ENCODE measurements around the gene THOC7.

The THOC7 gene

DNA sequence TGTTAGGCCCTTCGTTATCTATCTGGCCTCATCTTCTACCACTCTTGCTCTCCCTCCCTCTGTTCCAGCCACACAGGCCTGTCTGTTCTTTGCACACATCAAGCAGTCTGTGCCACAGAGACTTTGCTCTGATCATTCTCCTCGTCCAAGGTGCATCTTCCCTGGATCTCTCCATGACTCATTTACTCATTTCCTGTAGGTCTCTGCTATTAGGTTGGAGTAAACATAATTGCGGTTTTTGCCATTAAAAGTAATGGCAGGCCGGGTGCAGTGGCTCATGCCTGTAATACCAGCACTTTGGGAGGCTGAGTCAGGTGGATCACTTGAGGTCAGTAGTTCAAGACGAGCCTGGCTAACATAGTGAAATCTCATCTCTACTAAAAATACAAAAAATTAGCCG is 54.0 kb downstream of the THOC7 start:
- TF ChIP-seq, protein P1, sequence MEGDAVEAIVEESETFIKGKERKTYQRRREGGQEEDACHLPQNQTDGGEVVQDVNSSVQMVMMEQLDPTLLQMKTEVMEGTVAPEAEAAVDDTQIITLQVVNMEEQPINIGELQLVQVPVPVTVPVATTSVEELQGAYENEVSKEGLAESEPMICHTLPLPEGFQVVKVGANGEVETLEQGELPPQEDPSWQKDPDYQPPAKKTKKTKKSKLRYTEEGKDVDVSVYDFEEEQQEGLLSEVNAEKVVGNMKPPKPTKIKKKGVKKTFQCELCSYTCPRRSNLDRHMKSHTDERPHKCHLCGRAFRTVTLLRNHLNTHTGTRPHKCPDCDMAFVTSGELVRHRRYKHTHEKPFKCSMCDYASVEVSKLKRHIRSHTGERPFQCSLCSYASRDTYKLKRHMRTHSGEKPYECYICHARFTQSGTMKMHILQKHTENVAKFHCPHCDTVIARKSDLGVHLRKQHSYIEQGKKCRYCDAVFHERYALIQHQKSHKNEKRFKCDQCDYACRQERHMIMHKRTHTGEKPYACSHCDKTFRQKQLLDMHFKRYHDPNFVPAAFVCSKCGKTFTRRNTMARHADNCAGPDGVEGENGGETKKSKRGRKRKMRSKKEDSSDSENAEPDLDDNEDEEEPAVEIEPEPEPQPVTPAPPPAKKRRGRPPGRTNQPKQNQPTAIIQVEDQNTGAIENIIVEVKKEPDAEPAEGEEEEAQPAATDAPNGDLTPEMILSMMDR (conservative IDR thresholded peaks at IDR 0.05), result no peak
- no peak overlapping the region for H3K27ac ChIP-seq

DNA sequence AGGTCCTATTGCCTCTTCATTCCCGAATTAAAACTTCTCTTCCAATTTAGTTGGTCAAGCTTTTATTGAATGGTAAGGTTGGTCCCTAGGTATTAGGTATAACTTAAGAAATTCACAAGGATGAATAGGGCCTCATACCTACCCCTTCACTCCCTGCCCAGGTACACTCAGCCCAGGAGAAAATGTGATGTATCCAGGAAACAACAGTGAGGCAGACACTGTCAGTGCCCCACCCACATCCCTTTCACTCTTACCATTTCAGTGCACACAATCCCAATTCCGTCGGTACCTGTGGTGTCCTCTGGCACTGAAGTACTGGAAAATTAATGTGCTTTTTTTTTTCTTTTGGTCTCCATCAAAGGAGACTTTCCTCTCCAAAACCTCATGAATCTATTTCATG is 55.0 kb downstream of the THOC7 start:
- no peak overlapping the region for H3K27ac ChIP-seq
- TF ChIP-seq, protein P1 (conservative IDR thresholded peaks at IDR 0.05), result no peak

DNA sequence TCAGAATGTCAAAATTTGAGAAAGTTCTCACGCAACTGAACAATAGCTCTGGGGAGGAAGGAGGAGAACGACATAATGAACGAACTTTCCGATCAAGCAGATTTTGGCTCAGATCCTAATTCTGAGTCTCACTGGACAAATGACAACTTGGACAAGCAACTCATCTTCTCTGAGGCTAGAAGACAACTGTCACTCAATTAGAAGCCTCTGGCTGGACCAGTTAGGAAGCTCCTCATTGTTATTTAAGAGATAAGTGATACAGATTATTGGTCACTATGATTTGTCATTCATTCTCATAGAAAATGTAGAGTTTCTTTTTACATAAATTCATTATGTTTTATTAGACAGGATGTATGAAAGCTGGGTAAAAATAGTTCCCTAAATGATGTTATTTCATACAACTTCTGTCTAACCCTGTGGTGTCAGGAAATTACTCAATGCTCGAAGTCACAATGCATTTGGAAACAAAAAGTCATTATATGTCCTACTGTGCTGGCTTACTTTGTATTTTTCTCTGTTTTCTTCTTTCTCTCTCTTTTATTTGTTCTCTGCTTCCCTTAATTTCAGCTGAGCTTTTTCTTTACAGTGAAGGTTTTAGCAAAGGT is 55.5 kb downstream of the THOC7 start:
- TF ChIP-seq, protein P1 (conservative IDR thresholded peaks at IDR 0.05), result no peak
- H3K27ac ChIP-seq, result no peak overlapping the region

DNA sequence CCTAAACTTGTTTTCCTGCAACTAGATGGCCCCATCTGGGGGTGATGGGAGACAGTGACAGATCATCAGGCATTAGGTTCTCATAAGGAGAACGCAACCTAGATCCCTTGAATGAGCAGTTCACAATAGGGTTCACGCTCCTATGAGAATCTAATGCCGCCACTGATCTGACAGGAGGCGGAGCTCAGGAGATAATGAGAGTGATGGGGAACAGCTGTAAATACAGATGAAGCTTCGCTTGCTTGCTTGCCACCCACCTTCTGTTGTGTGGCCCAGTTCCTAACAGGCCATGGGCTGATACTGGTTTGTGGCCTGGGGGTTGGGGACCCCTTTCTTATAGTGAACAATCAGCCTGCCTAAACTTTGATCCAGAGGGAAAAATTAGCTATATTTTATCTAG is 59.7 kb downstream of the THOC7 start:
- TF ChIP-seq, protein P1 (conservative IDR thresholded peaks at IDR 0.05), result no peak
- H3K27ac ChIP-seq, result no peak overlapping the region

DNA sequence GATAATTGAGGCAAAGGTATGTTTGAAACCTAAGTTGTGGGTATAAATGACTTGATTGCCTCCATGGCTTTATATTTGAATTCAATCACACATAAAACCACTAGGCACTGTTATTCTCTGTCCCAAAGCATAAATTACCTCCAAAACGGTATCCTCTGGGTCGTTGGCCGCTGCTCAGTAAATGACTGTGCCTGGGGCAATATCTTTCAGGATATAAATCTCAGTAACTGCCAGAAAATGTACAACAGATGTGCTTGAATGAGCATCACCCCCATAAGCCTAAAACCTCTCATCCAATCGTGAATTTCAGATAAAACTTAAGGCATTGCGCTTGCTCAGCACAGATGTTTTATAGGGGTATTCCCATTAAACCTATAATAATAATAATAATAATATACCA is 63.5 kb downstream of the THOC7 start:
- no peak overlapping the region for H3K27ac ChIP-seq
- TF ChIP-seq, protein P1 (conservative IDR thresholded peaks at IDR 0.05), result no peak

DNA sequence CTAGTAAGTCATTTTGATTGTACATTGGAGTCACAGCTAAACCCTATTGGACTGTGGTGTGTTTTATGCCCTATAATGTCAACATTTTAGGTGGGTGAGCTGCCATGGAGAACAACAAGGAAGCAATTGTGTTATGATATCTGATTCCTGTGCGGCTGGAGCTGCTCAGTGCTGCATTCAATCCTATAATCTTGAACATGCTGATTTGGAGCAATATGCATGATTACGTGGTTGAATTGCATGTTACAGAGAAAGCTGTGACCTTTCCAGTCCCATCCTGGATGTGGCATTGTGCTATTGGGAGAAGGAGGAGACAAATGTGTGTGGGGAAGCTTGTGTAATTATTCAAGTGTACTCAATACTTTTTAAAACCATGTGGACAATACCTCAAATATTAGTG is 64.7 kb downstream of the THOC7 start:
- TF ChIP-seq, protein P1 (conservative IDR thresholded peaks at IDR 0.05), result no peak

DNA sequence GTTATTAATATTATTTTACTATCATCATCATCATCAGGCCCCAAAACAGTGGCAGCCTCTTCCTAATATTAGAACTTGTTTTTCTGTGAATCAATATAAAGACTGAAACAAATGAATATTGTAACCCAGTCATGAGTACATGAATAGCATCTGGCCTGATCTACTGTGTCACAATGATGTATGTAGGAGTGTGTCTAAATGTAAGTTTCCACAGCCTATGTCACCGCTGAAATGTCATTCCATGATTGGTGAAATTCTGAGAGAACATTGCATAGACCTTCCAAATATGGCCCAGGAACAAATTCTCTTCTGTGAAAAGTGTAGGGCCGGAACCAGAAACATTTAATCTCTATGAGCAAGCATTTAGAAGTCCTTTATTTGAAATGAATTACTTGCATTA is 65.1 kb downstream of the THOC7 start:
- no peak overlapping the region for H3K27ac ChIP-seq
- TF ChIP-seq, protein P1 (conservative IDR thresholded peaks at IDR 0.05), result no peak

More for the DNA sequence above, 64.7 kb downstream of the THOC7 start:
- H3K27ac ChIP-seq, result no peak overlapping the region

Data from VCaP (cell line).